HCT116 (cell line): ENCODE data around the gene DDAH1. TPM values are rescaled to one million over a fixed set of nuclear protein-coding genes. Genes with fewer than 3 reads are reported as not detected.

ENCODE experiments used
- ATAC-seq: fragments of 200-7000 bp; cut with Tn5 transposase; 2 replicates; pipeline ENCODE4 v1.9.1; 2020; ENCODE audit warnings: mild to moderate bottlenecking, moderate library complexity
- BruUV-seq: library from RNA; stranded (reverse); fragments of 400-500 nt; replicated peaks from 2 replicates; lab custom pipeline; 2021; lab: Mats Ljungman, UMichigan
- CTCF ChIA-PET: fragments of 300-600 bp; sonication (Branson Sonifier 250); formaldehyde crosslinking; loops from one replicate; lab custom pipeline; 2021; ENCODE audit warnings: antibody characterized with exemption; lab: Charles Lee
- POLR2A ChIA-PET: fragments of 300-600, 350-600 bp; sonication (Branson Sonifier 250); formaldehyde crosslinking; loops from one replicate; lab custom pipeline; 2021; ENCODE audit warnings: antibody characterized with exemption; lab: Charles Lee
- RAD21 ChIA-PET, 2 experiments: fragments of 300-600 bp; sonication (Branson Sonifier 250); formaldehyde crosslinking; loops; one replicate each; lab custom pipeline; 2023; ENCODE audit warnings: low total read pairs in 2 of 2; ENCODE audit not compliant: uncharacterized antibody in 2 of 2, unreplicated experiment in 2 of 2, low non-redundant PET in 1 of 2; lab: Charles Lee
- DNase-seq: peaks from one replicate; pipeline ENCODE4 v3.0.0-alpha.2; 2010; ENCODE audit warnings: low read depth, low spot score
- H2AFZ ChIP-seq: fragments of 200-600 bp; shearing (Covaris generic), sonication (generic); 2 replicates; pipeline ENCODE4 v1.6.1; 2017; ENCODE audit warnings: low read depth, mixed run types, mixed read lengths, antibody characterized with exemption, low read length; ENCODE audit not compliant: poor library complexity, severe bottlenecking
- H3K27ac ChIP-seq: 2 replicates; pipeline ENCODE4 v1.5.1; 2012; ENCODE audit warnings: low read depth, low read length
- H3K27me3 ChIP-seq: fragments of 200-600 bp; sonication (generic); 2 replicates; pipeline ENCODE4 v1.6.1; 2016; ENCODE audit warnings: mixed run types, low read length, mixed read lengths; ENCODE audit not compliant: insufficient read depth
- H3K36me3 ChIP-seq, 2 experiments: fragments of 200-500 bp in 1 of 2; fragments of 200-600 bp in 1 of 2; sonication (Bioruptor generic) in 1 of 2; sonication (generic) in 1 of 2; 2 replicates each; pipeline versions ENCODE4 v1.5.1 to v1.6.1; 2014 to 2016; ENCODE audit warnings: low read length in 2 of 2, inconsistent platforms in 1 of 2, mixed read lengths in 1 of 2, mixed run types in 1 of 2; ENCODE audit not compliant: insufficient read depth in 2 of 2, control insufficient read depth in 1 of 2
- H3K4me1 ChIP-seq, 2 experiments: fragments of 200-600 bp in 1 of 2; sonication (generic) in 1 of 2; 2 replicates each; pipeline versions ENCODE4 v1.5.1 to v1.6.1; 2012 to 2017; ENCODE audit warnings: low read length in 2 of 2, inconsistent platforms in 1 of 2, mild to moderate bottlenecking in 1 of 2, mixed read lengths in 1 of 2, mixed run types in 1 of 2, moderate library complexity in 1 of 2; ENCODE audit not compliant: insufficient read depth in 2 of 2, control insufficient read depth in 1 of 2
- H3K4me2 ChIP-seq: fragments of 200-600 bp; sonication (generic); 2 replicates; pipeline ENCODE4 v1.6.1; 2017; ENCODE audit warnings: mixed run types, low read length, mixed read lengths
- H3K4me3 ChIP-seq, 2 experiments: fragments of 200-600 bp in 1 of 2; sonication (generic) in 1 of 2; replicated peaks in 1 of 2; 2 replicates each; pipeline ENCODE4 v1.5.1; 2011 to 2016; ENCODE audit warnings: low read length in 2 of 2, control low read depth in 1 of 2, low read depth in 1 of 2, mild to moderate bottlenecking in 1 of 2, mixed read lengths in 1 of 2, mixed run types in 1 of 2
- H3K79me2 ChIP-seq: fragments of 200-600 bp; sonication (generic); 2 replicates; pipeline ENCODE4 v1.6.1; 2017; ENCODE audit warnings: mild to moderate bottlenecking, mixed run types, low read length, moderate library complexity, mixed read lengths; ENCODE audit not compliant: insufficient read depth
- H3K9ac ChIP-seq: fragments of 200-600 bp; sonication (generic); 2 replicates; pipeline ENCODE4 v1.6.1; 2016; ENCODE audit warnings: low read length, mixed read lengths
- H3K9me2 ChIP-seq: fragments of 200-600 bp; sonication (generic), shearing (Covaris generic); 2 replicates; pipeline ENCODE4 v1.6.1; 2017; ENCODE audit warnings: mixed run types, mild to moderate bottlenecking, moderate library complexity; ENCODE audit not compliant: insufficient read depth
- H3K9me3 ChIP-seq, 2 experiments: fragments of 200-500 bp in 1 of 2; fragments of 200-600 bp in 1 of 2; sonication (Bioruptor generic) in 1 of 2; sonication (generic) in 1 of 2; 2 replicates each; pipeline ENCODE4 v1.6.1; 2014 to 2017; ENCODE audit warnings: low read length in 2 of 2, mixed read lengths in 2 of 2, inconsistent platforms in 1 of 2, low read depth in 1 of 2, mild to moderate bottlenecking in 1 of 2, mixed run types in 1 of 2, moderate library complexity in 1 of 2; ENCODE audit not compliant: control insufficient read depth in 1 of 2, insufficient read depth in 1 of 2
- H4K20me1 ChIP-seq: fragments of 200-600 bp; sonication (generic), shearing (Covaris generic); 2 replicates; pipeline ENCODE4 v1.6.1; 2017; ENCODE audit warnings: mixed run types, mild to moderate bottlenecking, moderate library complexity; ENCODE audit not compliant: insufficient read depth
- CBX3 ChIP-seq: IDR thresholded peaks from 2 replicates; pipeline ENCODE4 v1.6.1; 2012; ENCODE audit warnings: low read depth
- EGR1 ChIP-seq: IDR thresholded peaks from 2 replicates; pipeline ENCODE4 v1.6.1; 2012; ENCODE audit warnings: low read depth
- ELF1 ChIP-seq: IDR thresholded peaks from 2 replicates; pipeline ENCODE4 v1.6.1; 2012; ENCODE audit warnings: low read depth, borderline replicate concordance
- EZH2 ChIP-seq: fragments of 200-600 bp; sonication (generic); IDR thresholded peaks from 2 replicates; pipeline ENCODE4 v1.6.1; 2017; ENCODE audit warnings: antibody characterized with exemption, mixed run types
- EZH2phosphoT487 ChIP-seq: fragments of 200-600 bp; IDR thresholded peaks from 2 replicates; pipeline ENCODE4 v1.6.1; 2018; ENCODE audit warnings: antibody characterized with exemption, borderline replicate concordance
- FOSL1 ChIP-seq: IDR thresholded peaks from 2 replicates; pipeline ENCODE4 v1.6.1; 2012; ENCODE audit warnings: low read depth
- JUND ChIP-seq: IDR thresholded peaks from 2 replicates; pipeline ENCODE4 v1.6.1; 2012
- SIN3A ChIP-seq: IDR thresholded peaks from 2 replicates; pipeline ENCODE4 v1.6.1; 2012; ENCODE audit warnings: low read depth
- SRF ChIP-seq: IDR thresholded peaks from 2 replicates; pipeline ENCODE4 v1.6.1; 2012; ENCODE audit warnings: low read depth
- TCF7L2 ChIP-seq: IDR thresholded peaks from 2 replicates; pipeline ENCODE4 v1.7.0; 2011; ENCODE audit warnings: borderline replicate concordance, inconsistent platforms; ENCODE audit not compliant: insufficient read depth, insufficient read length; ENCODE audit errors: extremely low read depth
- YY1 ChIP-seq: IDR thresholded peaks from 2 replicates; pipeline ENCODE4 v1.6.1; 2011; ENCODE audit warnings: low read length, low read depth, moderate library complexity, mild to moderate bottlenecking; ENCODE audit not compliant: insufficient replicate concordance; ENCODE audit errors: extremely low read depth
- intact Hi-C: fragments of 100-400 bp; cut with micrococcal nuclease; formaldehyde crosslinking; loops from 2 replicates; pipeline ENCODE4 v1.10.0; 2022
- total RNA-seq: library from RNA; stranded (reverse); gene quantifications from one replicate; pipeline ENCODE4 v1.2.1, GENCODE V29; 2021; ENCODE audit not compliant: unreplicated experiment
- TF ChIP-seq, protein P1 (sequence below): IDR thresholded peaks from 2 replicates; pipeline ENCODE4 v1.6.1; 2012
- TF ChIP-seq, protein P2 (sequence below): IDR thresholded peaks from 2 replicates; pipeline ENCODE4 v1.6.1; 2012
- TF ChIP-seq, protein P3 (sequence below), 3 experiments: fragments of 200-600 bp in 1 of 3; sonication (generic) in 1 of 3; IDR thresholded peaks in 2 of 3; conservative IDR thresholded peaks in 1 of 3; 2 replicates each; pipeline ENCODE4 v1.5.1; 2012 to 2017; ENCODE audit warnings: low read depth in 2 of 3, low read length in 2 of 3, antibody characterized with exemption in 1 of 3, borderline replicate concordance in 1 of 3, control low read depth in 1 of 3, mild to moderate bottlenecking in 1 of 3, mixed read lengths in 1 of 3, mixed run types in 1 of 3, moderate library complexity in 1 of 3; ENCODE audit not compliant: insufficient read depth in 1 of 3

Gene DDAH1
- total RNA-seq, 1 experiment from 2014 or later, result 16.6 TPM

DNA sequence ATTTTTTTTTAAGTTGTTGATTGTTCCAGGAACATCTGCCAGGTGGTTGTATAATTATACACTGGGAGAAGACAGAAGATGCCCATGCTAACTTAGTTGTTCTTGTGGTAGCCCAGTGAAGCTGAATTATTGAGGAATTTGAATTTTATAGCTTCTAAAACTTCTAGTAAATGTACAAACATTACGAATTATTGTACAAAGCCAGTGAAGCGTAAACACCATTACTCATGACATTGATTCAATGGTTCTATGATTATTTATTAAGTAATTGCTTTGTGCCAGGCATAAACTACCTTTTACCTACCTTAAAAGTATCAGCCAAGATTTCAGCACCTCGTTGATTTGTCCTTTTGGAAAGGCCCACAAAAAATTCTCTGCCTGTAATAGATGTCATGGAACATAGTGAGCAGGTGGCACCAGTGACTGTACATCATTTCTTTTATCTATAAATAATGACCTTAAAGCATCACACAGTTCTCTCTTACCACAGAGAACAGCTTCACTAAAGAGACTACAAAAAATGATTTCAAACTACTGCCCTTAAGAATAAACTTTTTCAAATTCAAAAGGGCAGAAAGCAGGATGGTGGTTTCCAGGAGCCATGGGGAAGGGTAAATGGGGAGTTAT is 113.6 kb downstream of the DDAH1 start:
- H3K36me3 ChIP-seq, result no peaks in the 10 kb centered on the region
- CTCF ChIA-PET, result interaction anchor here (1.1 kb wide), 1 partner anchor 230 kb away, joined by 3 read pairs; the partner anchor contains the start of gene CCN1
- no peak overlapping the region for H2AFZ ChIP-seq
- H3K9me3 ChIP-seq, result no peaks in the 10 kb centered on the region
- RAD21 ChIA-PET, result no interaction called here
- intact Hi-C loops, result no loop called here
- no peak overlapping the region for H3K27ac ChIP-seq
- TF ChIP-seq SRF, result no peak
- no peak for TF ChIP-seq SIN3A
- no peak for TF ChIP-seq YY1
- TF ChIP-seq CBX3, result no peak
- TF ChIP-seq EZH2phosphoT487, result no peak
- TF ChIP-seq ELF1, result no peak
- TF ChIP-seq, protein P1, sequence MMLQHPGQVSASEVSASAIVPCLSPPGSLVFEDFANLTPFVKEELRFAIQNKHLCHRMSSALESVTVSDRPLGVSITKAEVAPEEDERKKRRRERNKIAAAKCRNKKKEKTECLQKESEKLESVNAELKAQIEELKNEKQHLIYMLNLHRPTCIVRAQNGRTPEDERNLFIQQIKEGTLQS, result no peak
- no peak for TF ChIP-seq JUND
- TF ChIP-seq, protein P2, sequence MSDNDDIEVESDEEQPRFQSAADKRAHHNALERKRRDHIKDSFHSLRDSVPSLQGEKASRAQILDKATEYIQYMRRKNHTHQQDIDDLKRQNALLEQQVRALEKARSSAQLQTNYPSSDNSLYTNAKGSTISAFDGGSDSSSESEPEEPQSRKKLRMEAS, result no peak
- TF ChIP-seq, protein P3, sequence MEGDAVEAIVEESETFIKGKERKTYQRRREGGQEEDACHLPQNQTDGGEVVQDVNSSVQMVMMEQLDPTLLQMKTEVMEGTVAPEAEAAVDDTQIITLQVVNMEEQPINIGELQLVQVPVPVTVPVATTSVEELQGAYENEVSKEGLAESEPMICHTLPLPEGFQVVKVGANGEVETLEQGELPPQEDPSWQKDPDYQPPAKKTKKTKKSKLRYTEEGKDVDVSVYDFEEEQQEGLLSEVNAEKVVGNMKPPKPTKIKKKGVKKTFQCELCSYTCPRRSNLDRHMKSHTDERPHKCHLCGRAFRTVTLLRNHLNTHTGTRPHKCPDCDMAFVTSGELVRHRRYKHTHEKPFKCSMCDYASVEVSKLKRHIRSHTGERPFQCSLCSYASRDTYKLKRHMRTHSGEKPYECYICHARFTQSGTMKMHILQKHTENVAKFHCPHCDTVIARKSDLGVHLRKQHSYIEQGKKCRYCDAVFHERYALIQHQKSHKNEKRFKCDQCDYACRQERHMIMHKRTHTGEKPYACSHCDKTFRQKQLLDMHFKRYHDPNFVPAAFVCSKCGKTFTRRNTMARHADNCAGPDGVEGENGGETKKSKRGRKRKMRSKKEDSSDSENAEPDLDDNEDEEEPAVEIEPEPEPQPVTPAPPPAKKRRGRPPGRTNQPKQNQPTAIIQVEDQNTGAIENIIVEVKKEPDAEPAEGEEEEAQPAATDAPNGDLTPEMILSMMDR (IDR thresholded peaks at IDR 0.05 in 2 of 3, conservative IDR thresholded peaks at IDR 0.05 in 1 of 3; ENCODE audit: borderline replicate concordance in 1 of 3, insufficient read depth in 1 of 3, low read depth in 2 of 3, low read length in 2 of 3), result no peak
- TF ChIP-seq FOSL1, result no peak
- no peak for TF ChIP-seq TCF7L2
- TF ChIP-seq EZH2, result no peak
- no peak for TF ChIP-seq EGR1
- no peaks in the 10 kb centered on the region for H3K4me1 ChIP-seq
- no peak for DNase-seq
- no peaks in the 10 kb centered on the region for H4K20me1 ChIP-seq
- no peak overlapping the region for H3K9ac ChIP-seq
- BruUV-seq, result no TSS peak
- POLR2A ChIA-PET, result no interaction called here
- ATAC-seq, result no peak
- no peaks in the 10 kb centered on the region for H3K79me2 ChIP-seq
- no peaks in the 10 kb centered on the region for H3K27me3 ChIP-seq
- no peaks in the 10 kb centered on the region for H3K9me2 ChIP-seq
- no peak overlapping the region for H3K4me2 ChIP-seq
- H3K4me3 ChIP-seq, result no peak overlapping the region
